HG02571 (cell line): ENCODE measurements around the gene STRAP.
"Not testable (repeated sequence)": the region's sequence is repeated elsewhere in the genome, so short reads cannot be mapped to it uniquely, and the experiment has no call there.

Experiments used
- ATAC-seq: cut with Tn5 transposase; IDR thresholded peaks from one replicate; pipeline ENCODE4 v1.9.1; 2021; ENCODE audit warnings: mild to moderate bottlenecking, moderate library complexity; ENCODE audit not compliant: unreplicated experiment

STRAP gene

GRCh38 chr12:15919418-15919817, 37.2 kb downstream of the STRAP start:
- ATAC-seq, result no peak

GRCh38 chr12:15924956-15925355, 42.8 kb downstream of the STRAP start:
- ATAC-seq, result no peak

GRCh38 chr12:15928346-15928745, 46.2 kb downstream of the STRAP start:
- ATAC-seq, result no peak

- ATAC-seq, result no peak
Measured at GRCh38 chr12:15928870-15929571, 46.8 kb downstream of the STRAP start.

GRCh38 chr12:15931590-15932053, 49.4 kb downstream of the STRAP start:
- no peak for ATAC-seq

GRCh38 chr12:15932327-15932726, 50.1 kb downstream of the STRAP start:
- ATAC-seq, result no peak

GRCh38 chr12:15932971-15933370, 50.8 kb downstream of the STRAP start:
- no peak for ATAC-seq

- ATAC-seq, result no peak
Measured at GRCh38 chr12:15933751-15934150, 51.6 kb downstream of the STRAP start.

- ATAC-seq, result no peak
Measured at GRCh38 chr12:15936751-15937150, 54.6 kb downstream of the STRAP start.

- no peak for ATAC-seq
Measured at GRCh38 chr12:15937902-15938301, 55.7 kb downstream of the STRAP start.

GRCh38 chr12:15939111-15939510, 56.9 kb downstream of the STRAP start:
- ATAC-seq, result no peak

GRCh38 chr12:15942475-15942874, 60.3 kb downstream of the STRAP start:
- ATAC-seq, result no peak

- not testable (repeated sequence) for ATAC-seq
Measured at GRCh38 chr12:15943519-15943918, 61.3 kb downstream of the STRAP start.

GRCh38 chr12:15948461-15948860, 66.3 kb downstream of the STRAP start:
- not testable (repeated sequence) for ATAC-seq
